Neutrophil (primary cell): Measurements from ENCODE around the gene TRIM40.

Experiments used
- H3K27ac ChIP-seq: fragments of 200-600 bp; sonication (generic); 2 replicates; pipeline ENCODE4 v1.5.1; 2016; ENCODE audit warnings: mild to moderate bottlenecking, moderate library complexity
- H3K27me3 ChIP-seq: fragments of 200-600 bp; sonication (generic); 2 replicates; pipeline ENCODE4 v1.6.0; 2016; ENCODE audit warnings: mild to moderate bottlenecking
- H3K36me3 ChIP-seq: fragments of 200-600 bp; sonication (generic); 2 replicates; pipeline ENCODE4 v1.5.1; 2017
- H3K4me1 ChIP-seq, 2 experiments: fragments of 200-600 bp in 1 of 2; sonication (generic) in 1 of 2; 1 replicate in 1 of 2; 2 replicates in 1 of 2; pipeline versions ENCODE4 v1.5.1 to v1.6.1; 2013 to 2016; ENCODE audit warnings: low read depth in 1 of 2, low read length in 1 of 2, mild to moderate bottlenecking in 1 of 2, moderate library complexity in 1 of 2; ENCODE audit not compliant: control insufficient read depth in 1 of 2, insufficient read depth in 1 of 2
- H3K4me3 ChIP-seq, 2 experiments: fragments of 200-600 bp in 1 of 2; sonication (generic) in 1 of 2; 1 replicate in 1 of 2; 2 replicates in 1 of 2; pipeline ENCODE4 v1.5.1; 2013 to 2016; ENCODE audit warnings: low read depth in 1 of 2, low read length in 1 of 2, mild to moderate bottlenecking in 1 of 2, moderate library complexity in 1 of 2
- H3K9me3 ChIP-seq: fragments of 200-600 bp; sonication (generic); 2 replicates; pipeline ENCODE4 v1.5.1; 2016
- TF ChIP-seq, protein P1 (sequence below): fragments of 200-600 bp; sonication (generic); IDR thresholded peaks from 2 replicates; pipeline ENCODE4 v1.5.1; 2016; ENCODE audit warnings: antibody characterized with exemption

The TRIM40 gene

DNA sequence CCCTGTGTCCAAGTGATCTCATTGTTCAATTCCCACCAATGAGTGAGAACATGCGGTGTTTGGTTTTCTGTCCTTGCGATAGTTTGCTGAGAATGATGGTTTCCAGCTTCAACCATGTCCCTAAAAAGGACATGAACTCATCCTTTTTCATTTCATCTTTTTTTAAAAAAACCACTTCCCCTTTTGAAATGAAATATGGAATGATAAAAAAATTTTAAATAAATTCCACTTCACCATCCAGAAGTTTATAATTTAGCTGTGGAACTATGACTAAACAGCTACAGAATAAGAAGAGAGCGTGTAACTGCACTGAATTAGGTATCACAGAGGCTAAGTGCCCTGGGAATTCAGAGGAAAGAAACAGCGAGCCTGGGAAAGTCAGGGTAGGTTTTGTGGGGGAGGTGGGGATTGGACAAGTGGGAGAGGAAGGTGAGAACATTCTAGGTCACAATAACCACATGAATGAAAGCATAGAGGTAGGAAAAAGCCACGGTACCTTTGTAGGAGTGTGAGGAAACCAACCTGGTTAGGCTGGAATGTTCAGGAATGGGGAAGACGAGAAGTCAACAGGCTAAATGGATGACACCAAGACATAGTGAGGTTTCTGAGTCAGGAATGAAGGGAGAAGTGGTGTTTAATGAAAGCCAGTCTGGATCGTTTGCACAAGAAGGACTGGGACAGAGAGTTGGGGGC is 14.1 kb downstream of the TRIM40 start:
- Histone ChIP-seq H3K4me3 (no peak overlapping the region), H3K27ac (no peak overlapping the region), H3K4me1 (peaks cover 19 to 29% of the 10 kb centered on the region in 2 experiments), H3K36me3 (no peaks in the 10 kb centered on the region), H3K27me3 (peaks cover 8% of the 10 kb centered on the region), H3K9me3 (no peaks in the 10 kb centered on the region)
- TF ChIP-seq, protein P1, sequence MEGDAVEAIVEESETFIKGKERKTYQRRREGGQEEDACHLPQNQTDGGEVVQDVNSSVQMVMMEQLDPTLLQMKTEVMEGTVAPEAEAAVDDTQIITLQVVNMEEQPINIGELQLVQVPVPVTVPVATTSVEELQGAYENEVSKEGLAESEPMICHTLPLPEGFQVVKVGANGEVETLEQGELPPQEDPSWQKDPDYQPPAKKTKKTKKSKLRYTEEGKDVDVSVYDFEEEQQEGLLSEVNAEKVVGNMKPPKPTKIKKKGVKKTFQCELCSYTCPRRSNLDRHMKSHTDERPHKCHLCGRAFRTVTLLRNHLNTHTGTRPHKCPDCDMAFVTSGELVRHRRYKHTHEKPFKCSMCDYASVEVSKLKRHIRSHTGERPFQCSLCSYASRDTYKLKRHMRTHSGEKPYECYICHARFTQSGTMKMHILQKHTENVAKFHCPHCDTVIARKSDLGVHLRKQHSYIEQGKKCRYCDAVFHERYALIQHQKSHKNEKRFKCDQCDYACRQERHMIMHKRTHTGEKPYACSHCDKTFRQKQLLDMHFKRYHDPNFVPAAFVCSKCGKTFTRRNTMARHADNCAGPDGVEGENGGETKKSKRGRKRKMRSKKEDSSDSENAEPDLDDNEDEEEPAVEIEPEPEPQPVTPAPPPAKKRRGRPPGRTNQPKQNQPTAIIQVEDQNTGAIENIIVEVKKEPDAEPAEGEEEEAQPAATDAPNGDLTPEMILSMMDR = no peak

- peaks cover 19 to 29% of the 10 kb centered on the region in 2 experiments for H3K4me1 ChIP-seq
- TF ChIP-seq, protein P1 = no peak
- H3K27me3 ChIP-seq = peaks cover 3% of the 10 kb centered on the region
Measured at GRCh38 chr6:30150671-30151395, 14.9 kb downstream of the TRIM40 start.

DNA sequence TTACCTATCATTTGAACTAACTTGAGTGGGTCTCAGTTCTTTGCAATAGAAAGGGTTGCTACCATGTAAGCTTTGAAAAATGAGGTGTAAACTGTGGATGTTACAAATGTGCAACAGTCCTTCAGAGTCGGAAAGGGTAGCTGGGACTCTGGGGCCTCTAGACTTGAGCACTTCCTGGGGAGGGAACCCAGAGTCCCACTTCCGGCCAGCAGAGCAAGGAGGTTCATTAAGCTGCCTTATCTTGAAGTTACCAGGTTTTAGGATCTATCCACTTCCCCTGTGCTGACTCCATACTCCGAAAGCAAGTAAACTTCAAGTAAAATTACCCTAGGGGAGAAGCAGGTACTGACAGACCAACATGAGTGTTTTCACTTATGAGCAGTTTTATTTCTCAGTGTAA is 15.6 kb downstream of the TRIM40 start:
- Histone ChIP-seq H3K27me3 (peaks cover 7% of the 10 kb centered on the region), H3K36me3 (no peaks in the 10 kb centered on the region), H3K9me3 (no peaks in the 10 kb centered on the region), H3K27ac (no peak overlapping the region), H3K4me1 (peaks cover 19 to 34% of the 10 kb centered on the region in 2 experiments), H3K4me3 (no peak overlapping the region)
- TF ChIP-seq, protein P1 = no peak

More at GRCh38 chr6:30150671-30151395, 14.9 kb downstream of the TRIM40 start:
- Histone ChIP-seq H3K4me3 (no peak overlapping the region), H3K9me3 (no peaks in the 10 kb centered on the region), H3K36me3 (no peaks in the 10 kb centered on the region), H3K27ac (no peak overlapping the region)

DNA sequence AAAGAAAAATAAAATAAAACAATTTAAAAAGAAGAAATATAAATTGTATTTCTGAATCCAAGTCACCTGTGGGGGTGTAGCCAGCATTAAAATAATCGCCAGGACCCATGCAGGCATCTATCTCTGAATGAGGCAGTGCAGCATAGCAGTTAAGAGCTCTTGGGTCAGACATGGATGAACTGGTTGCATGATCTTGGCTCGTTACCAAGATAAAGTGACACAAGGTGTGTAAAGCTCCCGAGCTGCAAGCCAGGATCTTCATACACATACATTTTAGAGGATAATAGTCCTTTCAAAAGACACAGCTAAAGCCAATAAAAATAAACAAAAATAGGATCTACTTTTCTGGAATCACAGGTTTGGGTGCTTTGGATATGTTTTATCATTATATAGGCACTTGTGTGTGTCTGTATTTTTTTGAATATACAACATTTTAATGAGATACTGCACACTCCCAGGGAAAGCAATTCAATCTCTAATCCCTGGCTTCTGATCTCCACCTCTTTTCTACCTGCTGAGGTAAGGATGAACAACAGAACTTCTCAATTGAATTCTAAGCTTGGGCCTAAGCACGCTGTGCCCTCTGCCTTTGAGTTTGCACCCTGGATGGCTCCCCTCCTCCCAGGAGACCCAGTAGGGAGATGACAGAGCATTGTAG is 16.2 kb downstream of the TRIM40 start:
- Histone ChIP-seq H3K4me1 (peaks cover 19 to 34% of the 10 kb centered on the region in 2 experiments), H3K27ac (no peak overlapping the region), H3K9me3 (no peaks in the 10 kb centered on the region), H3K27me3 (peaks cover 7% of the 10 kb centered on the region), H3K4me3 (no peak overlapping the region), H3K36me3 (no peaks in the 10 kb centered on the region)
- TF ChIP-seq, protein P1 = no peak

- H3K36me3 ChIP-seq = no peaks in the 10 kb centered on the region
- no peak overlapping the region for H3K27ac ChIP-seq
- peaks cover 19 to 34% of the 10 kb centered on the region in 2 experiments for H3K4me1 ChIP-seq
- H3K4me3 ChIP-seq = no peak overlapping the region
- H3K9me3 ChIP-seq = no peaks in the 10 kb centered on the region
- TF ChIP-seq, protein P1 = no peak
- H3K27me3 ChIP-seq = peaks cover 7% of the 10 kb centered on the region
Measured at GRCh38 chr6:30152910-30153610, 17.1 kb downstream of the TRIM40 start.
